IPS-18c (cell line): Measurements from ENCODE around the gene TSPEAR.
"Not testable (repeated sequence)": the region's sequence is repeated elsewhere in the genome, so short reads cannot be mapped to it uniquely, and the experiment has no call there.

Experiments
- H3K4me3 ChIP-seq: 2 replicates; pipeline ENCODE4 v1.7.0; 2013; ENCODE audit warnings: low read depth, mild to moderate bottlenecking, low read length, moderate library complexity; ENCODE audit not compliant: insufficient read depth
- H3K9me3 ChIP-seq: one replicate; pipeline ENCODE4 v1.6.1; 2013; ENCODE audit warnings: mild to moderate bottlenecking, low read length, moderate library complexity; ENCODE audit not compliant: control insufficient read depth, insufficient read depth

TSPEAR gene

GRCh38 chr21:44489962-44490361 is 221.4 kb downstream of the TSPEAR start:
- Histone ChIP-seq H3K9me3 (peaks cover 4% of the 10 kb centered on the region), H3K4me3 (no peak overlapping the region)

DNA sequence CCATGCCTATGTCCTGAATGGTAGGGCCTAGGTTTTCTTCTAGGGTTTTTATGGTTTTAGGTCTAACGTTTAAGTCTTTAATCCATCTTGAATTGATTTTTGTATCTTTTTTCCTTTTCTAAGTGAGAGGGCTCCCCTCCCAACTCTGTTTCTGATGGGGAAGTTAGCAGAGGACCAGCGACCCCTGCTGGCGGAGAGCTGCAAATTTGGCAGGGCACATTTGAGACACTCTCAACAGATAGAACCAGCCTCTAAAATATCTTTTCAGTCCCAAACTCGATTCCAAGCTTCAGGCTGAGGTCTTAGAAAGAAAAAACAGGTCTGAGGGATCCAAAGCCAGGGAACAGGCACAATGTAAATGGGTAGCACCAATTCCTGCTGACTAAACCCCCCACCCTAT is 223.5 kb downstream of the TSPEAR start:
- Histone ChIP-seq H3K9me3 (peaks cover 2% of the 10 kb centered on the region), H3K4me3 (no peak overlapping the region)

DNA sequence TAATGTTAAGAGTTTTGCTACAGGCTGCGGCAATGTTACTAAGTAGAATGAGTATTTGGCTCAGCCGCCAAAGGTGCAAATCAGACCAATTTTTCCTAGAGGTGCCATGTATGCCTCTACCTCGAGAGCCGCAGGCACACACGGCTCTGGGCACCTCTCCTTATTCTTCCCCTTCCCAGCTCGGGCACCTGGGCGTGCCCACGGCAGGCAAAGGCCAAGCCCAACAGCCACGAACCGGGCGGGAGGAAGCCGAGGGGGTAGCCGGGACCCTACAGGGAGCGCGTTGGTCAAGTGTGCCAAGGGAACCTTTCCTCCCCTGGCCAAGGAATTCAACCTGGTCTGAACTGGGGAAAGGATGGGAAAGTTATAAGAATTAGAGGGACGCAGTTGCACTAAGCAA is 225.1 kb downstream of the TSPEAR start:
- Histone ChIP-seq H3K9me3 (no peaks in the 10 kb centered on the region), H3K4me3 (no peak overlapping the region)

DNA sequence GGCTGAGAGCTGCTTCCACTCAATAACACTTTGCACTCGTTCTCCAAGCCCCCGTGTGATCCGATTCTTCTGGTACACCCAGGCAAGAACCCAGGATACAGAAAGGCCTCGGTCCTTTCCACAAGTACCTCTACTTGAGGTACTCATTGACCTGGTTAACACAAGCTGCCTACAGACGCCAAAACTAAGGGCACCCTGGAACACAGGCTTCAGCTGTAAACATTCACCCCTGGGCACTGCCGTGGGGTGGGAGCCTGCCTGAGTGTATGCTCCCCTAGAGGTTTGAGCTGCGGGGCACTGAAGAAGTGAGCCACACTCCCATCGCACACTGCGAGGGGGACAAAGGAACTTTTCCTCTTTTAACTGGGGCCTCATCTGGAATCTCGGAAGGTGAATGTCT is 225.6 kb downstream of the TSPEAR start:
- Histone ChIP-seq H3K9me3 (no peaks in the 10 kb centered on the region), H3K4me3 (no peak overlapping the region)

- Histone ChIP-seq H3K4me3 (no peak overlapping the region), H3K9me3 (no peaks in the 10 kb centered on the region)
Measured at GRCh38 chr21:44485254-44485793, 226.0 kb downstream of the TSPEAR start.

DNA sequence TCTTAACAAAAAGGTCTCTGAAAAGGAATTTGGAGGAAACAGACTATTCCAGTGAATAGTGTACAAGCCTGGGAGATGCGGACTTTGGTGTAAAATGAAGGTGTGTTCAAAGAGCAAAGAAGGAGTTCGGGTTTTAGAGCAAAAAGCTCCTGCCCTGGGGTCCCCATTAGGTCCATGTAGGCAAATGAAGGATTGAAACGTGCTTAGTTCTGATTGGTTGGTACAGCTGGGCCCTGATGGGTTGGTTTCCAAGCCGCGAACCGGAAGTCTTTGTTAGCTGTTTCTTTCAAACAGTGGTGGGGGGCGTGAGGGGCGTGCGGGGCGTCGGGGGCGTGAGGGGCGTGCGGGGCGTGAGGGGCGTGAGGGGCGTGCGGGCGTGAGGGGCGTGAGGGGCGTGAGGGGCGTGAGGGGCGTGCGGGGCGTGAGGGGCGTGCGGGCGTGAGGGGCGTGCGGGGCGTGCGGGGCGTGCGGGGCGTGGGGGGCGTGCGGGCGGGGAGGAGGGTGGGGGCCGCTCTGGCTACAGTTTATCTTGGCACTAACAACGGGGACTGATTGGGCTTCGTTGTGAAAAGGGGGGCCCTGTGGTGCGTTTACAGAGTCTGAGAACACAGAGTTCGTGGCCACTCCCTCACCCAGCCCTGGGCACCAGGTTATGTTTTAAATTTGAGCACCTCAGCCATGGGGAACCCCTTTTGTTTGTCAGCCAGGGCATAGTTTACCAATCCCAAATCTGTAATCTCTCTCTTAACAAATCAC is 226.7 kb downstream of the TSPEAR start:
- no peak overlapping the region for H3K4me3 ChIP-seq
- H3K9me3 ChIP-seq: no peaks in the 10 kb centered on the region

DNA sequence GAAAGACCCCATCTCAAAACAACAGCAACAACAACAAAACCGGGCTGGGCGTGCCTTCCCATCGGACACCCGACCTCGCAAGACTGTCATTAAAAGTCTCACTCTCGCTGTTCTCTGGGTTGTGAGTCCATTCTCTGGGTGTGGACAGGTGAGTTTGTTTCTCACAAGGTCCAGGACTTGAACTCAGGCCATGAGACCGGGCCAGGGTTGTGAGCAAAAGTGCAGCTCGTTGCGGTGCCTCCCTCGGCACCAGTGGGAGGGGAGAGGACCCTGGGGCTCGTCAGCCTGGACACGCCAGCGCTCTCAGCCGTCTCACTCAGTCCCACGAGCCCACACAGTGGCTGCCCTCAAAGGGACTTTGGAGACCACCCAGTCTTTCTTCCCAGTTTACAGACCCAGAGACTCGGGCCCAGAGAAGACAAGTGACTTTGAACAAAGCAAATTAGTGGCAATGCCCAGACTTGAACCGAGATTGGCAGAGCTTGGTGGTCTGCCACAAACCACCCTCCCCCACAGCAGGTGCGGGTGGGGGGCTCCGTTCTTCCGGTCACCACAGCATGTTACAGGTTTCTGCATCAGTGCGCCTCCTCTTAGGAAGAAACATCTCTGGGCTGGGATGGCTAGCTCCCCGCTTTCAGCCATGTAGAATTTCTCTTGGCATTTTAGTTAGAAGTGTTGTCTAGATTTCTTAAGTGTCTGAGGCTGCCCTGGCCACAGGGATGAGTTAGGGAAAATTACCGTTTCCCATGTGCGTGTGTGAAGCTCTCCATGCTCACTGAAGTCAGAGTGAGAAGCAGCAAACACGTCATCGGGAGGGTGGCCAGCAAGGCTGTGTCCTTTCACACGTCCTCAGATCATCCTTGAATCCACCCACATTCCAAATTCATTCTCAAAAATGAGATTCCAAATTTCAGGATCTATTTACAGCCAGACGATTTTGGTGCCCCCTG is 227.8 kb downstream of the TSPEAR start:
- no peaks in the 10 kb centered on the region for H3K9me3 ChIP-seq
- H3K4me3 ChIP-seq: no peak overlapping the region

DNA sequence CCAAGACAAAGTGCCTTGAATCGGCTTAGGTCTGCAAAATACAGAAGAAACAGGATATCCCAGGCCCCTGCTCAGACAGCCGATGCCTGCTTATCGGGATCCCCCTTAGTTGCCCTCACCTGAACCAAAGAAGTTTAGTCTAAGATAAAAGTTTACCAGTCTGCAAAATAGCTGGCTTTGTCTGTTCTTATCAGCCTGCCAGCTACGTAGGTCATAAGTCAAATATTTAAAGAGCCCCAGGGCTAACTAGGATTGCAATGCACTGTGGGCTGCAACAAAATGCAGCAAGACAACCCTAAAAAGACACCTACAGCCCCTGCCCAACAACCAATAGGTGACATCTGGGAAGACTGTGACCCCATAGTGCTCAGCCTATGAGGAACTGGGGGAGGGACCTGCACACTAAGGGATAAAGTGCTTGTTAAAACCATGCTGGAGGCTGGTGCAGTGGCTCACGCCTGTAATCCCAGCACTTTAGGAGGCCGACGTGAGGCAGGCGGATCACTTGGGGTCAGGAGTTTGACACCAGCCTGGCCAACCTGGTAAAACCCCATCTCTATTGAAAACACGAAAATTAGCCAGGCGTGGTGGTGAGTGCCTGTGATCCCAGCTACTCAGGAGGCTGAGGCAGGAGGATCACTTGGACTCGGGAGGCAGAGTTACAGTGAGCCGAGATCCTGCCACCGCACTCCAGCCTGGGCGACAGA is 228.6 kb downstream of the TSPEAR start:
- Histone ChIP-seq H3K4me3 (no peak overlapping the region), H3K9me3 (no peaks in the 10 kb centered on the region)

- no peak overlapping the region for H3K4me3 ChIP-seq
- no peaks in the 10 kb centered on the region for H3K9me3 ChIP-seq
Measured at GRCh38 chr21:44480200-44481053, 230.9 kb downstream of the TSPEAR start.

DNA sequence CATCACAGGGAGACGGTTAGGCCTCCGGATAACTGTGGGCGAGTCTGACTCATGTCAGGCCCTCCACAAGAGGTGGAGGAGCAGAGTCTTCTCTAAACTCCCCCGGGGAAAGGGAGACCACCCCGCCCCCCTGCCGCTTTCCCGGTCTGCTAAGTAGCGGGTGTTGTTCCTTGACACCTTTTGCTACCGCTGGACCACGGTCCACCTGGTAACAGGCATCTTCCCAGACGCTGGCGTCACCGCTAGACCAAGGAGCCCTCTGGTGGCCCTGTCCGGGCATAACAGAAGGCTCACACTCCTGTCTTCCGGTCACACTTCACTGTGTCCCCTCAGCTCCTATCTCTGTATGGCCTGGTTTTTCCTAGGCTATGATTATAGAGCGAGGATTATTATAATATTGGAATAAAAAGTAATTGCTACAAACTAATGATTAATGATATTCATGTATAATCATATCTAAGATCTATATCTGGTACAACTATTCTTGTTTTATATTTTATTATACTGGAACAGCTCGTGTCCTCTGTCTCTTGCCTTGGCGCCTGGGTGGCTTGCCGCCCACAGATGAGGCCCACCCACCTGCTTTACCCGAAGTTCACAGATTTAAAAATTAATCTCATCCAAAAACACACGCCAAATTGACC is 231.7 kb downstream of the TSPEAR start:
- not testable (repeated sequence) for H3K4me3 ChIP-seq, H3K9me3 ChIP-seq

DNA sequence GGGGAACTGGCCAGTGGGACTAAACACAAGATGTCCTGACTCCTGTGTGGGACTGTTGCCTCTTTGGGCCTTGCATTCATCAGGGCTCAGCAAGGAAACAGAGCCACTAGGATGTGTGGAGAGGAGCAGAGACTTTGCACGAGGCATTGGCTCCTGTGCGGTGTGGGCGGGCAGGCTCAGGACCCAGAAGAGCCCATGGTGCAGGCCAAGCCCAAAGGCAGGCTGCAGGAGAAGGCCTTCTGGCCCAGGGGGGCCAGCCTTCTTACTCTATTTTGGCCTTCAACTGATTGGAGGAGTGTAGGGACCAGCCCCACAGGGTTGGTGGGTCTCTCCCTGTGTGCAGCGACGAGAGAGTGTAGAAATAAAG is 232.6 kb downstream of the TSPEAR start:
- Histone ChIP-seq H3K4me3 (no peak overlapping the region), H3K9me3 (no peaks in the 10 kb centered on the region)

DNA sequence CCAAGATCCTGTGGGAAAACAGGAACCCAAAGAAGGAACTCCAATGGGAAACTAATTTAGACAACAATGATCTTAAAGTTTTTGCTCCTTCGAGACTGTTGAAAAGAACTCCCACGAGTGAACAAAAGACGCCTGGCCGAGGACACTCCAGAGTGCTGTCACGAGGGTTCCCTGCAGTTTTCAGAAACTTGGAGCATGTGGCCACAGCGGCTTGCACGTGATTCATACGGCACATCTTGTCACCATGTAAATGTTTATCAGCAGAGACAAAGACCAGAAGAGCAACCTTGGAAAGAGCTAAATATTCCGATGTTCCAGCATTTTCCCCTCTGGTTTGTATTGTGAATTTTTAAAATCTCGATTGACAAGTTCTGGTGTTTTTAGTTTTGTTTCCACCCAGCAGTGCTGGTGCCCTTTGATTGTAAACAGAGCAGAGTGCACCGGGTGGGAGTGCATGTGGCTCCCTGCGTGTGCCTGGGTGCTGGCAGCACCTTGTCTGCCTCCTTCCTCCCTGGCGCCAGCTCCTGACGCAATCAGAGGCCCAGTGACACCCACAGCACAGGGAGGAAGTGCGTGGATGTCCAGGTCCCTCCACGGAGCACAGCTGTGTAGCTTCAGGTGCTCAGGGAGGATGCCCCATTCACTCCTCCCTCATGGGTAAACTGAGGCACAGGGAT is 233.1 kb downstream of the TSPEAR start:
- Histone ChIP-seq H3K4me3 (no peak overlapping the region), H3K9me3 (no peaks in the 10 kb centered on the region)

GRCh38 chr21:44477712-44478111 is 233.7 kb downstream of the TSPEAR start:
- Histone ChIP-seq H3K9me3 (no peaks in the 10 kb centered on the region), H3K4me3 (no peak overlapping the region)

- H3K9me3 ChIP-seq: no peaks in the 10 kb centered on the region
Measured at GRCh38 chr21:44477131-44477530, 234.2 kb downstream of the TSPEAR start.

DNA sequence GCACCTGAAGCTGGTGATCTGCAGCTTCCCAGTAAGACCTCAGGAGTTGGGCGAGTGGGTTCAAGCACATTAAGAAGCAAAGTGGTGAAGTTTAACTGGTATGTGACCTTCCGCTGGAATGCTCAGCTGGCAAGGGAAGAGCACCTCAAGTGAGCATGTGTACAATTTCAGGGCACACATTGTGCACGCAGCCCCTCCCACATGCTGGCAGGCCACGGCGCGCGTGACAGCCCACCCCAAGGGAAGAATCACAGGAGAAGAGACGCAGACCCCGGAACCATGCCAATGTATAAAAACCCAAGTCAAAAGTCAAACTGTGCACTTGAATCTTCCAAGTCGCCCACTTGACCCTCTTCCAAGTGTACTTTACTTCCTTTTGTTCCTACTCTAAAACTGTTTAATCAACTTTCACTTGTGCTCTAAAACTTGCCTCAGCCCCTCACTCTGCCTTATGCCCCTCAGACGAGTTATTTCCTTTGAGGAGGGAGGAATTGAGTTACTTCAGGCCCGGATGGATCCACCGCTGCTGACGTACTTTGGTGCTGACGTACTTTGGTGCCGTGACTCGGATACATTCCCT is 236.0 kb downstream of the TSPEAR start:
- no peak overlapping the region for H3K4me3 ChIP-seq
- H3K9me3 ChIP-seq: no peaks in the 10 kb centered on the region

More at GRCh38 chr21:44477131-44477530, 234.2 kb downstream of the TSPEAR start:
- H3K4me3 ChIP-seq: no peak overlapping the region
